Stimulated activated CD4-positive, alpha-beta T cell treated with anti-CD3 and anti-CD28 coated beads, Interleukin-2, amount 100 ng/mL, for 24 hours (primary cell): Measurements from ENCODE around the gene CCDC157.

Experiments used
- DNase-seq, 2 donors: peaks; one replicate each; pipeline ENCODE4 v3.0.0-alpha.2; 2020

Gene CCDC157

GRCh38 chr22:30356449-30357235, at the start of gene CCDC157, which contains the start of gene SF3A1:
CCDC157 (plus strand) TSS chr22:30357007; CDS start chr22:30366001, 8,994 bp downstream.
SF3A1 (minus strand) TSS chr22:30356894; CDS start chr22:30356792, 102 bp downstream.
- DNase-seq, result peak; percentile 86 to 91

DNA sequence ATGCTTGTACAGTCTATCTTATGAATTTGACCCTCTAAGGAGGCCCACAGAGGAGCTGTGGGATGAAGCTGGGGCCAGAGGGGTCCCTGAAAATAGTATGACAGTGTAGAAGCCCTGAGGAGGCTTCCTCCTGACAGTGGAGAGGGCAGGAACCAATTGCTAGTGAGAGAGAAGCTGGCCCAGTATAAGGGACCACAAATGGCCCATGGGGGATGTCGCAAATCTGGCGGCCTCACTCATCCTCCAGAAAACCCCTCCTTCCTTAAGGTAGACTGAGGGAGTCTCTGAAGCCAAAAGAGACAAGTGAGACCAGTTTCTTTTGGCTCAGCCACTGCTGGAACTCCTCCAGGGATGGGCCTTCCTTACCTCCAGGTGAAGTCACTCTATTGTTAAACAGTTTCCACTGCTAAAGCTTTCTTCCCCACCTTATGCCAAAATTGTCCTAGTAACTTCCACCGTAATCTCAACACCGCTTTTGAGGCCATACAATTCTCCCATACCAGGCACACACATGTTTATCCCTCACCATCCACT, 49.7 kb upstream of the CCDC157 start:
- no peak for DNase-seq

- no peak for DNase-seq
These were observed 48.7 kb upstream of the CCDC157 start for GRCh38 chr22:30308093-30308492.

DNA sequence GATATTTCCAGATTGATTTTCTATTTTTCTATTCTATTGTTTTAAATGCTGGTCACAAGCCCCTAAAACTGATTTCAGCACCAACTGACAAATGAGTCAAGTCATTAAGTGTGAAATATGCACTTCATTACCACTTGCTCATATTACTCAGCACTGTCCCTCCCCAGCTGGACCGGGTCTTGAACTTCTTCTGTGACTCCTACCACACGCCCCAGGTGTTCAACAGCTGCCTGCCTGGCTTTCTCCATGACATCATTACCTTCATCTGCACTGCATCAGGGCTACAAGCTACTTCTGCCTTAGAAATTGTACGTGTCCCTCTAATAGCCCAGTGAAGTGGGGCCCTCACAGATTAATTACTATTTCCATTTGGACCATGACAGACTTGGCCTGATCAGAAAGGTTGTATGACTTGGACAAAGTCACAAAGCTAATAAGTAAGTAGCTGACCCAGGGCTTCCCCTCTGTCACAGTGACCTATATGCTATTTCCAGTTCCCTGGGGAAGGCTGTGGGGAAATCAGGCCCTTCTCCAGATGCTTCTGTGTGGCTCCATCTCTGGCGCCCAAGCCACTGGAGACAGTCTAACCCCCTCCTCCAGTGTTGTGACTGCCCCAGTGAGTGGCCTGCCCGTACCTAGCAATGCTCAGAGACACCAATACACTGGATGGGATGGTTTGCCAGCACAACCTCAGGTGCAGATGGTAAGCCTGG, 48.1 kb upstream of the CCDC157 start:
- no peak for DNase-seq

- no peak for DNase-seq
These were observed 46.7 kb upstream of the CCDC157 start for GRCh38 chr22:30309951-30310741.

GRCh38 chr22:30310881-30311771, 45.7 kb upstream of the CCDC157 start:
- no peak for DNase-seq

- DNase-seq, result no peak
These were observed 44.8 kb upstream of the CCDC157 start for GRCh38 chr22:30312053-30312452.

DNA sequence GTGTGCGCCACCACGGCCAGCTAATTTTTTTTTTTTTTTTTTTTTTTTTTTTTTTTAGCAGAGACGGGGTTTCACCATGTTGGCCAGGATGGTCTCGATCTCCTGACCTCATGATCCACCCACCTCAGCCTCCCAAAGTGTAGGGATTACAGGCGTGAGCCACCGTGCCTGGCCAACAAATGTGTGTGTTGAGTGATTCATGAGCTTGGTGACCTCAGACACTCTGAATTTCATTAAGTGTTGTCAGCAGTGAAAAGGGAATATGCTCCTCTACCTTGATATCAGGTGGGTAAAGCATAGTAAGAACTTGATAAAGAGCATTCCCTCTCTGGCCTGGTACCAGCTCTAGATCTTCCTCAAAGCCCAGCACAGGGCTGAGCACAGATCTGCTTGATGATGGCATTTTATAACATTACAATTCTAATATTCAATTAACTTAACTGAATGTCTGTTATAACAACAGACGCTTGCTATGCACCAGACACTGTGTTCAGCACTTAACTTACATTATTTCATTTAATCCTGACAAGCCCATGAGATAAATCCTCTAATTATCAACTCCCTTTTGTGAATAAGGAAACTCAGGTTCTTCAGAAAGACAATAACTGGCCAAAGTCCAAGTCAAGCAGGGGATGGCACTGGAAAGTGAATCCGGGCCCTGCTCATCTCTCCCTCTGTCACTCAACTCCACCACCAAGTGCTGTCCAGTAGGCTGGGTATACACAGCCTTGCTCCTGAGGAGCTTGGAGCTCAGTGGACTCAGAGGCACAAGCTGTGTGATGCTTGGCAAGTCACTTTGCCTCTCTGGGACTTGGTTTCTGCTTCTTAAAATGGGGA, 43.1 kb upstream of the CCDC157 start:
- no peak for DNase-seq

DNA sequence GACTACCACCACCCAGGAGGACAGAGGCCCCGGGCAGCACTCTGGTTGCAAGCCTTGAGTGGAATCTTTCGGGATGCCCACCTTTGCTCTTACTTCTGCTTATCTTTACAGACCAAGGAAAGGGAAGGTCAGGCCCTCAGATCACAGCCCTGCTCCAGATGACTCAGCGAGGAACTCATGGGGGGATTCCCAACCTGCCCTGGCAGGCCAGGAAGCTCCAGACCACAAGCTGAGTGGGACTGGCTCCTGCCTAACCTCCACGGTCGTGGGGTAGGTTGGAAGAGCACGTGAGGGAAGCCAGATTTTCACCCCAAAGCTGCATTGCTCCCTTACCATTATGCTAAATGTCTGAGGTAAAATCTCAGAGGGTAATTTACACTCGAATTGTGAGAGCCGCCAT, 41.9 kb upstream of the CCDC157 start:
- DNase-seq, result peak; percentile 52 to 54

- DNase-seq, result no peak
These were observed 40.7 kb upstream of the CCDC157 start for GRCh38 chr22:30315962-30316576.

GRCh38 chr22:30317778-30318177, 39.0 kb upstream of the CCDC157 start:
- DNase-seq, result no peak

- DNase-seq, result no peak
These were observed 37.9 kb upstream of the CCDC157 start for GRCh38 chr22:30318799-30319419.

GRCh38 chr22:30320021-30320556, 36.7 kb upstream of the CCDC157 start:
- no peak for DNase-seq

GRCh38 chr22:30321461-30321860, 35.3 kb upstream of the CCDC157 start:
- no peak for DNase-seq

DNA sequence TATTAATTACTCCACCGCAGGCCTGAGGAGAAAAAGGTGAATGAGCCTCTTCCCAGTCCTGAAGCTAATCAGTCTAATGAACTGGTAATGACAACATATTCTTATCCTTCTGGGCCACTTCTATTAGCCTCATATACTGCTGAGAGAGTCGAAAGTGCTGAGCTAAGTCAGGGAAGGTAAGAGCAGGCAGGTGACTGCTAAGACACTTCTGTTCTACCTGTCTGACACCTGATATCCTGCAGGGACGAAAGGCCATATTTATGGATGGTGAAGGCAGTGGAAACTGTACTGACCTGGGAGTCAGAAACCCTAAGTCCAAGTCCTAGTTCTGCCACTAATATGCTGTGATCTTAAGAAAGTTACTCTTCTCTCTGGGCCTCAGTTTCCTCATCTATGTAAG, 33.6 kb upstream of the CCDC157 start:
- DNase-seq, result no peak

- peak in 1 of 2 donors; percentile 44 for DNase-seq
These were observed 32.6 kb upstream of the CCDC157 start for GRCh38 chr22:30324014-30324730.

DNA sequence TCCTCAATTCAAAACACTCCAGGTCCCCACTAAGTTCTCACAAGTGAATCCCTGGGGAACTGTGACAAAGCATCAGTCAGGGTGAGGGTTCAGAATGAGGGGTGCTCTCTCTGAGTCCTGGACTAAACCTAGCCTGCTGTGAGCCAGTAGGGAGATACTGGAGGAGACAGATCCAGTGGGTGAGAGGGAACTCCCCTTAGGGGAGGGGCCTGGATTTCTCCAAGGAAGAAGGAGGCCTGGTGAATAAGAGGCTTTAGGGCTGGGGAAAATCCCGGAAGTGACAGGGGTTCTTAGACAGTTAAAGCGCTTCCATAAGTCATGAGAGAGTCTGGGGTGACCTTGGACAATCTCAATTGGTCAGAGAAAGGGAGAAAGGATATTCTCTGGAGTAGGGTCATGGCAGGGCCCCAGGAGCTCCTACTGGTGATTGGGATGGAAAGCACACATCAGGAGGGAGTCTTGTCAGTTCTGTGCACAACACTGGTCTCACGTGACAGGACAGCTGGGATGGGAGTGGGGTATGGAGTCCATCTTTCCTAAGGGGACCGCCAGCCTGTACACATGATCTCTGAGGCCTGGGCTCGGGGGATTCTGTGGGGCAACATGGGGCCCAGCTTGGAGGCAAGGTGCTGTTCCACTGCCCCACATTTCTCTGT, 31.6 kb upstream of the CCDC157 start:
- DNase-seq, result no peak

DNA sequence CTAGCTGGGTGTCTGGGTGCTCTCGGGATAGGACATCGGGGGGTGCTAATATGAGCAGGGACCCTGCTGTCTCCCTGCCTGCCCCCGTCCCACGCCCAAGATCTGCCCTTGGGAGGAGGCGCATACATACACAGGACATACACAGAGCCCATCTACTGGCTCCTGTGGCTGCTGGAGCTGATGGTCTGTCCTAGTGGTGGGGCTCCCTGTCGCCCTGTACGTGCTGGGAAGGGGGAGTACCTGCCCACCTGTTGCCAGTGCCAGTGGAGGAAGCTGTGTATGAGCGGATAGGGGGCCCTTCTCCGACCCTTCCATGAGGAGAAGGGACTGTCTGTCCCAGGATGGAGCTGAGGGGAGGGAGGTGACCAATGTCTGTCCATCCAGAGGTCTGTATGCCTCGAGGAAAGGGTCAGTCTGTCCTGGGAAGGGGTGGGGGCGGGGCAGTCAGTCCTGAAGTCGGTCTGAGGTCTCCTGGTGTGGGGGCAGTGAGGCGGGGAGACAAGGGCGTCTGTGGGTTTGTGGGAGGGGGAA, 31.0 kb upstream of the CCDC157 start:
- no peak for DNase-seq
